HG03103 (cell line): ENCODE data around the gene BMPER.

Source experiments
- ATAC-seq: cut with Tn5 transposase; IDR thresholded peaks from one replicate; pipeline ENCODE4 v1.9.1; 2021; ENCODE audit warnings: low read depth; ENCODE audit not compliant: unreplicated experiment

Gene BMPER

DNA sequence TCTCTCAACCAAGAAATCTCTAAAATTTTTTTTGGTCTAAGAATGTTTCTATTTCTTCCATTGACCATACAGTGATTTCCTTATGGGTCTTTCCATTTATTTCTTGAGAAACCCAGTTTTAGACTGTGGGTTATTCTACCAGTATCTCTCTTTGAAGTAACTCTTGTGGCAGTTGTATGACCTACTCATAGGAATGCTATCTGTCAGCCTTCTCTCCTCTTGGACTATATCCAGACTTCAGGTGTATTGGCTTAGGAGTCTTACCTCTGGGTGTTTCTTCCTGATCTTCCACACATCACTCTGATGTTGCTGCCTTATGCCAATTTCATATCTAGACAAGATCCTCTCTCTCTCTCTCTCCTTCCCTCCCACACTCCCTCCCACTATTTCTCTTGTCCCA is 178.1 kb downstream of the BMPER start:
- ATAC-seq, result no peak

DNA sequence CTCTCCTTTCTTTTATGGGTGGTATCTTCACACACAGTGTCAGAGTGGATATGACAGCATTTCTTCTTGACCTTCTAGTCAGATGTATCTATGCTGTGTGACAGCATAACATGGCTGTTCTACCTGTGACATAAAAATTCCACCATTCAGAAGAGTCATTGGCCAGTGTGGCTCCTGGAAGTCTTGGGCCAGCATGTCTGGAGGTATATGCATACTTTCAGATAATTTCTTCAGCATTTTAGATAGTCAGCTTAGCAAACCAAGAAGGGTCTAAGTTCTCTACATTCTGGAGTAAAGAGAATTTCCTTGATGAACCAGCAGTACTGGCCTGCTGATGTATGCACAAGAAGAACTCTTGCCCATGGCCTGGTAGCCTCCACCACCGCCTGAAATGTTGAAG is 179.3 kb downstream of the BMPER start:
- no peak for ATAC-seq

DNA sequence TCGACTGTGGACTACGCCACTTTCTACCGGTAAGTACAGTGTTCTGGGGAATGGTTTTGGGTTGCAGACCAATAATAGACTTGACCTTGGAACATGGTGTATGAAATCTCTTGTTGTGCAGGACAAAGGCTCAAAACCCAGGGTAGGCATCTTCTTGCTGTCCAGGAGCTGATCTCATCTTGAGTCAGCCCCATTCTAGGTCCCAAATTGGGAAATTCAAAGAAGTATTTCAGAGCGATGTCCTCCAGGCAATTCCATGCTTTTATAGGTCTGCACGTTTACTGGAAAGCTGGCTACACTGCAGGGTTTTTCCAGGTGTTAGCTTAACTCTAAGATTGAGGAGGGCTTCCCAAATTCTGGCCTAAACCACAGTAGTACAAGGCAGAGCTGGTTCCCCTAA is 180.7 kb downstream of the BMPER start:
- ATAC-seq, result no peak

DNA sequence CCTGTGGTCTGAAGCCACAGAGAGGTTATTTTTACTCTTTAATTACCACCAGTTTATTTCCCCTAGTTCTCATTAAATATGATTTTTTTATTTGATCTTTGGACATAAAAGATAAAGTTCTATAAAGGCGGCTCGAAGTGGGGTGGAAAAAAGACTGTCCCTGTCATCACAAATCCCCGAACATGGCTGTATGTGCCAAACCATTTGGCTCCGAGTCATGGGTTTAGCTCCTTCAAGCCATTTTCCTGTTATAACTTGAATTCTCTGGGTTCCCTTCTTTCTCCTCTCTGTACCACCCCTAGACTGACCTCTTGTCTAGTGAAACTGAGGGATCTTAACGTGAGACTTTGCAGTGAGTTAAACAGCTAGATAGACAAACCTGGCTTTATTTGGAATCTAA is 181.6 kb downstream of the BMPER start:
- no peak for ATAC-seq

DNA sequence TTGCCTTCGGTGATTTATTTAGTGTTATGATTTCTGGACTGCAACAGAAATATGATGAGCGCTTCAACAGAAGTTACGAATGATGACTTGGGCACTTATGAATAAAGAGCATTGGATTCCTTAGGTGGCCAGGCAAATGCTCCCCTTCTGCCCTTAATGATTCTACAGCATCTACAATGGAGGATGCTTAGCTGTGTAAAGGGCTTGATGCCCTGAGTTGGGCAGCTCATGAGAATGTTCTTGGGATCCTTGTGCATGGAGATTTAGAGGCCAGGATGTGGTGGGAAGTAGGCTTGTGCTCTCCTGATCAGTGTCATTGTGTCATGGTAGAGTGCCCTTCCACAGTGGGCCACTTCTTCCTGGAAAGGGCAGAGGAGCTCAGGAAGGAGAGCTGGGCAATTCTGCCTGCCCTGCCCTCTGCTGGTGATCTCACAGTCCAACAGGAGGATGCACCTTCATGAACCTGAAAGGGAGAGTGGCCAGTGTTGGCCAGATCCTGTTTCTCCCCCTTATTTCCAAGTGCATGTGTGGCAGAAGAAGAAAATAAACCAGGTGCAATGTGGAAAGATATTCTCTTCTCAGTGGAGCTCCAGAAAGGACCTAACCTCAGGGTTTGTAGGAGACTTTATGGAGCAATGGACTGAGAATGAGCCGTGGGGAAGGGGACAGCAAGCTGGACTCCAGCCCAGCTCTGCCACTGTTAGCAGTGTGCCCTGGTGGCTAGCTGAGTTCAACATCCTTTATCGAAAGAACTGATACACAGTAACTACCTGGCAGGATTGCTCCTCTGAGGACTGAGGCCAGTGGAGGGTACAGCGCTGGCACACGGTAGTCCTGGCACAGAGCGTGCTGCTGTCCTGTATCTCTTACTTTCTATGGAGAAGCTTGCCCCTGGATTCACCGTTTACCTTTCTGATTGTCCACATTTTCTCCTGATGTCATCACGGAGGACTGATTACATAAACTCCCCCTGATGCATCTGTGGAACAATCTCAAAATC is 182.9 kb downstream of the BMPER start:
- ATAC-seq, result no peak

DNA sequence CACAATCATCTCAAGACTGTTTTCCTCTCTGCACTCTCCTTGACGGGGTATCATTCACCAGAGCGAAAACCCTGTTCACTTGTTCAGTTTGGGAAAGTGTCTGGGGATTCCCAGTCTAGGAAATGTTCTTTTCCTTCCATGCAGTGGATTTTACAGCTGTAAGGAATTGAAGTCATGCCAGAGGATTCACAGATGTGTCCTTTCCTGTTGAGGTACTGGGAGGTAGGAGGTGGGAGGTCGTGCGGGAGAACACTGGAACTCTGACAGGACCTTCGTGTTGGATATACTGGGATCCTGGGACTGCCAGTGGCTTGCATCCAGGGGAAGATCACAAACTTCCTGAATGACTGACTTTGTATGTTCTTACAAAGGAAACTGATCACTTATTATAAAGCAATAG is 185.5 kb downstream of the BMPER start:
- ATAC-seq, result no peak

DNA sequence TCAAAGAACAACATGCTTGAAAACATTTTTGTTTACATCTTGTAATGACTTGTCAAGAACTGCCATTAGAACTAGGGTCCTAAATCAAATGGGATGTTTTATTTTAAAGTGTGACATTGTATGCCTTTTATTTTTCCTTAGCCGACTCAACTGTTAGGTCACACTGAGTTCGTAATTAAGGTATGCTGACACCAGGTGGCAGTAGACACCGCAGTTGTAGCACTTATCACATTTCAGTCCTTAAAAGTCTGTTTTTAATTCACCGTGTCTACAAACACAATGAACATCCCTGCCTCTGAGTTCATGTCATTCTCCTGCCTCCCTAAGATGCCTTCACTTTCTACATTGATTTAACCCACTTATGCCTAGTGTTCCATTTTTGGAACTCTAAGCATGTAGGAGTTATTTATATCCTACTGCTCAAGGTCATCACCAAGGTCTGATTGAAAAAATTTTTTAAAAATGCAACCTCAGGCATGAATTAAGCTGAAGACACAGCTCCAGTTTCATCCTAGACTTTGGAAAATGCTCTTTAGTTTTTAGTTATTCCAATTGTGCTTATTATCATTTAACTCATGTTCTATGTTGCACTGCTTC is 186.1 kb downstream of the BMPER start:
- ATAC-seq, result peak; percentile 60

DNA sequence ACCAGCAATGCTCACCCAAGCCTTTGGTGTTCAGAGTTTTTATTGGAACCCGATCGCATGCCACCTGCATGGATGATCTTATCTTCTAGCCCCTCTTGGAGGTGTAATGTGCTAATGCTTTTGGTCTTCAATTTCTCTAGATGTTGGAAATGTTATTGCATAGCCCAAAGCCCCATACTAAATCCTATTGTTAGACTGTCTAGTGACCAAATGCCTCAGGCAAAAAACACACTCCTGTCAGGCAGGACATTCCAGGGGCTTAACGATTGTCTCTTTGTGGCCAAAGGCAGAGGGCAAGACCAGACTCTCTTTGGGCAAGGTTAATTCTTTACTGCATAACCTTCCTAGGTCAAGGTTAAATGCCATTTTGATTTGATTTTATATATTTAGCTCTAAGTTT is 187.9 kb downstream of the BMPER start:
- ATAC-seq, result no peak

DNA sequence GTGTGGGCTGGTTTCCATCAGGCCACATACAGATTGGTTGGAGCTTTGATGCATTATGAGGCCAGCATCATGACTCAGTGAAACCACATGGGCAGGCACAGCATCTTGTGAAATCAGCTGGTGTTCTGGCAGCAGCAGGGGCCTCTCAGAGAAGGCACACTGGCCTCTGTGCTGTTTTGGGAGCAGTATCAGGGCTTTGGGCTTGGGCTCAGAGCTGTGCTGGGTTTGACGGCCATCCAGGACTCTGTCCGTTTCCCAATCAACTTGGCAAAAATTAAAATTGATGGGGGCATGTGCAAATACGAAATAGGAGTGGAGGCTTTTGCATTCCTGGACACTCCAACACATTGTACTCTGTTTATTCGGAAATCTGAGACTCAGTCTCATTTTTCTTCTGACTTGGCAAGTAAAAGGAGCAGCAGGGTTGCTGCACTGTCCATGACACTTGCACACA is 190.9 kb downstream of the BMPER start:
- no peak for ATAC-seq

DNA sequence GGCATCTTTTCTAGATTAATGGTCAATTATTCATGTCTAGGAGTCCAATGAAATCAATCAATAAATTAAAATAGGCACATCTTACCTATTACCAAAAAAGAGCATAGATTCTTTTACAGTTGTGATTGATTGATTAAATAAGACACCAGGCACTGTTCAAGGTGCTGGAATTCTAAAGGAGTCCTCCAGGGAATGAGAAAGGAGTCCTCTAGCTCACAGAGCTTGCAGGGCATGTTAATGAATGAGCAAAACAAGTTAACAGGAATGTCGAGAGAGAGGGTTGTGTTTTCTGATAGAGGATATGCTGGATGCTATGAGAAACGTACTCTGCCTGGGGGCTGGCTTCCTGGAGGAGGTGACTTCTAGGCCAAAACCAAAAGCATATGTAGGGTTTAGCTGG is 191.4 kb downstream of the BMPER start:
- no peak for ATAC-seq

DNA sequence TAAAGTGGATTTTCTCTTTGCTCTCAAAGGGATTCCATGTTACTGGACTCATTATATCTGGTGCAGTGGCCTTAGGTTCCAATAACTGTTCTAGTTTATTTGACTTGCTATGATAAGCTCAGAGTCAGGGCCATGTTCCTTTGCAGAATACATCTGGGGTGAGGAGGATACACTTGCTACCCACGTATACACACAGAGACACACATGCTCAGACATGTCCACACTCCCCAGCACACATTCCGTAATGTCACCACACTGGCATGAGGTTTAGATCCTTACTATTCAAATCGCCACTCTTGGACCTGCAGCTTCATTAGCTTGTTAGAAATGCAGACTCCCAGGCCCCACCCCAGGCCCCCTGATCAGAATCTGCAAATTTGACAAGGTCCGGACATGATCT is 195.3 kb downstream of the BMPER start:
- ATAC-seq, result no peak

DNA sequence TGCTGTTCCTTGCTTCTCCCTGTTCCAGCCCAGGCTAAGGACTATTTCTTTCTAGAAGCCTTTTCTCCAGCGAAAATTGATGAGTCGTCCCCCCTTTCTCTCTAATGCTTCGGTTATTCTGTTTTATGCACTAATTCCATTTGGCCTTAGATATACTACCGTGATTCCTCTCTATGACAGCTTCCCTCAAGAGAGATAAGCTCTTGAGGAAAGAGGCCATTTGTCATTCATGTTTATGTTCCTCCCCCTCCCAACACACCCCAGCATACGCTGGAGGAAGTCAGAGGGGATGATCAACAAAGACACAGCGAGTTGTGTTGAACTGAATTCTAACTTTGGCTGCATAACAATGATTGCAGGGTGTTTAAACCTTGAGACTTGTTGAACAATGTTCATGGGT is 198.8 kb downstream of the BMPER start:
- ATAC-seq, result no peak

DNA sequence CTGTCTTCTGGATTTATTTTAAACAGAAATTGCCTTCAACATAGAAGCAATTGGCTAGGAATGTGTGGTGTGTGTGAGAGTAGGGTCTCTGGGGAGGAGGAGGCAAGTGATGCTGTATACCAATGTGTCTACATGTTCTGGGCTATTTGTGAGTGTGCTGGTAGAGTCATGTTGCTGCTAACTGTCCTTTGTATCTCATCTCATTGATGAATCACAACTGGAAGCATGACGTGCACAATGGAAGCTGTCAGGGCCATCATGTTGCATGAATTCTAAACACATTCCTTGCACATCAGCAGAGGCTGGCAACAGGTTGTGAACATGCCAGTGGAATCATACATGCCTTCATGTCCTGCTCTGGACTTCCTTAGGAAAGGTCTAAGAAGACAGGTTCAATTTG is 199.7 kb downstream of the BMPER start:
- ATAC-seq, result no peak

DNA sequence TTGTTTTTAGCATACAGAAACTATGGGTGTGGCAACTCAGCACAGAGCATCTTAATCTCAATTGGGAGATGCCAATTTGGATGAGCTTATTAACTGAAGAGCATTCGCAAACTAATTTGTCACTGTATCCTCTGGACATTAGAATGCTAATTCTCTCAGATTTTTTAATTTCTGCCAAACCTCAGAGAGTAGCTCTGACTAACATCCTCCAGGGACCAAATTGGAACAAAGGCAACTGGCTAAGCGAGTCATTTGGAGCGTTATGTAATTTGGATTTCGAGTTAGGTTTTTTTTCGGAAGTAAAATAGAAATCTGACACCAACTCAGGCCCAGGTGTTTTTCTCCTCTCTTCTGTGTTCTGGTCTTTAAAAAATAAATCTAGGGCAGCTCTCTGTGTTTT is 201.9 kb downstream of the BMPER start:
- no peak for ATAC-seq

DNA sequence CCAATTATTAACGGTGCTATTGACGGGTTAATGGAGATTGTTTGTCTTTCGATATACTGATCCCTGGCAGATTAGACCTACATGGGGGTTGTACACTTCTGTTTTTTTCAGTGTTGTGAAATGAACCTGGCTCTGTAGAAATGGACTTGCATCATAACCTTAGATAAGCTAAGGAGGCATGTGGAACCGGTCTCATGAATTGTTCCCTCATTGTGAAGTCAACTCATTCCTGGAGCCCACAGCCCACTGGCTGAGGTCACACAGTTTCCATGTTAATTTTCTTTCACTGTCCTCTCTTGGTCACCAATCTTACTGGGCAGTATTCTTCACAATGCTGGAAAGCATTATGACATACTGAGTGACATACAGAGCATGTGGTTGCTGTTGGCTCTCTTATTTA is 202.8 kb downstream of the BMPER start:
- ATAC-seq, result no peak

DNA sequence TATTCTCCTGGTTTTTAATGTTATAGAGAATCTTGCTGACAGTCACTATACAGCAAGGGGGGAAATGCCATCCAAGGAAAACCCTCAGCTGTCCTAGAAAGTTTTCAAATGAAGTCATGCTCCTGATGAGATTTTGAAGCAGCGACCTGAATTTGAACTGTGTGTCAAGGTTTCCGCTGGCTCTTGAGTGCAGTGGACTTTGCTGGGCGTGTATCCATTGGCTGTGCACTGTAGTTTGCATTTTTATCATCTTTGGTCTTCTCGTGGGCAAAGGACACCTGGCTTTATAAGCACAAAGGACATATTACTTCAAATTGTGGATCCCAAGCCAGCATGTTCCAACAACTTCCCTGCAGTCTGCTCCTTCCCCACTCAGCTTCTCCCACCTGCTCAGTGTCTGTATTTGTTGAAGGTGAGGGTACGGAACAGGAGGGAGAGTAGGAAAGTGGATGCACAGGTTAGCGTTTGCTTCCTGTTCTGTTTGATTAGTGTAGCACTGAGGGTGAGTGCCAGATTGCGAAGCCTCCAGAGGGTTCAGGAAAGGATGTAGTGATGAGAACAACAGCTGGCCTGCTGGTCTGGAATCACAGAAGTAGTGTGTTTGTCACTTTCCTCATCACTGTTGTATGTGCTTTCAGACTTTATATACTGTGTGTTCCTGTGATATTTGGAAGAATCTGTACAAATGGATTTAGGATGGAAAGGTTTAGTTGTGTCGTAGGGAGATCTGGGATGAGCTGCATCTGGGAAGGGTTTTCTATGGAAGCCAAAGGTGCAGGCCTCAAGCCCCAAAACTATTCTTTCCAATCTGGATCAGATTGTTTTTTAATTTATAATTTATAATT is 204.8 kb downstream of the BMPER start:
- no peak for ATAC-seq

DNA sequence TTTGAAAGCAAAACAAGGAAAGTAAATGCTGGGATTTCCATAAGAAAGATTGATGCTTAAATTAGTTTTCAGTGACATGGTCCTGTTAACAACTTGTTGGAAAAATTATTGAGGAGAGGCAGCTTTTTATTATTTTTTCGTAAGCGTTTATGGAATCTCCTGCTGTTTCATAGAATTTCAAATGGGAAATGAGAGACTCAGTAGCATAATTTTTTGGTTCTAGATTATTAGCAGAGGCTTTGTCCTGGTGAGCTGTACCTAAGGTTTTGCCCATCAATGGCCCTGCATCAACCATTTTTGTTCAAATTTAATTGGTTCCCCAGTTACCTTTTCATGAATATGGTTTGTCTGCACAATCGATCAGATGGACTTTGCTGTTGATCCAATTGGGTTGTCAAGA is 205.7 kb downstream of the BMPER start:
- no peak for ATAC-seq

DNA sequence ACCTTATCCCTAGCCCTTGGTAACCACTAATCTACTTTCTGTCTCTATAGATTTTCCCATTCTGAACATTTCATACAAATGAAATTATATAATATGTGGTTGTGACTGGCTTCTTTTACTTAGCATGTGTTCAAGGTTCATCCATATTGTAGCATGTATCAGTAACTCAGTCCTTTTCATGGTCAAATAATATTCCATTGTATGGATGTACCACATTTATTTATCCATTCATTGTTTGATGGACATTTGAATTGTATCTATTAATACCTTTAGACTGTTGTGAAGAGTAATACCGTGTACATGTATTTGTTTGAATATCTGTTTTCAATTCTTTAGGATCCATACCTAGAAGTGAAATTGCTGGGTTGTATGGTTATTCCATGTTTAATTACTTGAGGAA is 210.2 kb downstream of the BMPER start:
- no peak for ATAC-seq

DNA sequence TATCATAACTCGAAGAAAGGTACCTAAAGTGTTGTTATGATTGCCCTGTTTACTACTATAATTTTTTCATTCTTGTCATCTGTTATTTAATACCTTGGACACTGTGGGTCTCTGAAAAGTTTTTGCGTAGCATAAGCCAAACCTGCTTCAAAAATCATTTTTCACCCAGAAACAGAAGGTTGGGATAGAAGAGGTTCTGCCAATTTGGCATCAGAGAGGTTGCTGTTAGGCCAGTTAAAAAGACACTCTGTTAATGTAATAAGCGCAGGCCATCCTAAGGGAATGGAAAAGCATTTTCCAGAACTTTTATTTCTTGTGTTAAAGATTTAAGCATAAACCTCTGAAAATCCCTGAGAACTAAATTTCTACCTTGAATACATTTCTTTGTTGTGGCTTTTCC is 212.2 kb downstream of the BMPER start:
- ATAC-seq, result no peak

DNA sequence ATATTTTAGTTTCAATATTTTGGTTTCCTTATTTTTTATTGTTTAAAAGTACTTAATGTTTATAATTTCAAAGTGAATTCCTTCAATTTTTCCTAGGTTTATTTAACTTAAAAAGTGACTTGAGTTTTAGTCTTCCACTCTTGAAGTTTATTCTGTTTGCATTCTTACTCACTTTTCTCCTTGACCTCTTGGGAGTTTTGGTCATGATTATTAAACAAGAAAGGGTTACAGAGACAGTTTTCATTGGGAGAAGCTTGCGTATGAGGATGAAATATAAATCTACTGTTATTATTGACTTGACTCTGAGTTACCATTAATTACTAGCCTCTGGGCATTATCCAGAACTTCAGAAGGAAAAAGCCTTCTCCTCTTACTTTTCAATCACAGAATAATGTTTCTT is 216.0 kb downstream of the BMPER start:
- no peak for ATAC-seq

DNA sequence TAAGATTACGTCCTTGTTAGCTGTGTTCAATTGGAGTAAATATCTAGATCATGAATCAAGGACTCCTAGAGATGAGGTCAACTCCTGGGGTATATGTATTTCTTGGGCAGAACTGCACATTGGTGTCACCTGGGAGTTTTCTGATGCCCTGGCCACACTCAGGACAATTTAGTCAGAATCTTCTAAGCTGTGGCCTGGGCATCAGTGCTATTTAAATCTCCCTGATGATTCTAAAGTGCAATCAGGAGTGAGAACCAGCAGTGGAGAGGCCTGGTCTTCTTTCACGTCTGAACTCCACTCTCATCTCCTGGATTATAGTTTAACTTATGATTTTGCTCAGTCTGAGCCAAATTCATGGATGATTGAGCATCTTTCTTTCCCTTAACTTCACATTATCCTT is 218.0 kb downstream of the BMPER start:
- ATAC-seq, result no peak
